GM23338 (cell line): ENCODE results near the gene SFRP2. TPM values are rescaled to one million over a fixed set of nuclear protein-coding genes. Genes with fewer than 3 reads are reported as not detected.

Experiments used
- CREB1 ChIP-seq: fragments of 250-450 bp; sonication (Bioruptor Pico); IDR thresholded peaks from 2 replicates; pipeline ENCODE4 v1.5.0; 2020; ENCODE audit warnings: low read depth, mild to moderate bottlenecking, moderate library complexity
- ETS1 ChIP-seq: IDR thresholded peaks from 2 replicates; pipeline ENCODE4 v1.6.1; 2016; ENCODE audit warnings: antibody characterized with exemption
- EZH2 ChIP-seq: fragments of 200-600 bp; sonication (generic); IDR thresholded peaks from one replicate; pipeline ENCODE4 v1.8.0; 2017; ENCODE audit warnings: antibody characterized with exemption, mild to moderate bottlenecking, low read depth; ENCODE audit not compliant: unreplicated experiment
- REST ChIP-seq: IDR thresholded peaks from one replicate; pipeline ENCODE4 v1.6.1; 2018; ENCODE audit warnings: antibody characterized with exemption; ENCODE audit not compliant: unreplicated experiment
- ZNF114 ChIP-seq: fragments of 250-450 bp; sonication (Bioruptor Pico); IDR thresholded peaks from 2 replicates; pipeline ENCODE4 v1.5.0; 2020; ENCODE audit warnings: mild to moderate bottlenecking, moderate library complexity
- polyA plus RNA-seq: library from polyadenylated mRNA; unstranded; fragments of >200 nt; fragmentation: Nextera tagmentation; extraction: Ambion mirVana; gene quantifications from 2 replicates; pipeline ENCODE4 v1.2.1, GENCODE V29; 2016
- total RNA-seq: library from RNA; depleted of rRNA; stranded (reverse); fragments of >200 nt; shearing (Covaris generic); gene quantifications from 2 replicates; pipeline ENCODE4 v1.2.3, GENCODE V29; 2014
- TF ChIP-seq, protein P1 (sequence below): fragments of 250-450 bp; sonication (Bioruptor Pico); IDR thresholded peaks from 2 replicates; pipeline ENCODE4 v1.5.0; 2020; ENCODE audit warnings: mild to moderate bottlenecking, moderate library complexity

Gene SFRP2
- total and polyA plus RNA-seq, 2 experiments from 2014 or later = 219 to 286 TPM

- TF ChIP-seq, protein P1, sequence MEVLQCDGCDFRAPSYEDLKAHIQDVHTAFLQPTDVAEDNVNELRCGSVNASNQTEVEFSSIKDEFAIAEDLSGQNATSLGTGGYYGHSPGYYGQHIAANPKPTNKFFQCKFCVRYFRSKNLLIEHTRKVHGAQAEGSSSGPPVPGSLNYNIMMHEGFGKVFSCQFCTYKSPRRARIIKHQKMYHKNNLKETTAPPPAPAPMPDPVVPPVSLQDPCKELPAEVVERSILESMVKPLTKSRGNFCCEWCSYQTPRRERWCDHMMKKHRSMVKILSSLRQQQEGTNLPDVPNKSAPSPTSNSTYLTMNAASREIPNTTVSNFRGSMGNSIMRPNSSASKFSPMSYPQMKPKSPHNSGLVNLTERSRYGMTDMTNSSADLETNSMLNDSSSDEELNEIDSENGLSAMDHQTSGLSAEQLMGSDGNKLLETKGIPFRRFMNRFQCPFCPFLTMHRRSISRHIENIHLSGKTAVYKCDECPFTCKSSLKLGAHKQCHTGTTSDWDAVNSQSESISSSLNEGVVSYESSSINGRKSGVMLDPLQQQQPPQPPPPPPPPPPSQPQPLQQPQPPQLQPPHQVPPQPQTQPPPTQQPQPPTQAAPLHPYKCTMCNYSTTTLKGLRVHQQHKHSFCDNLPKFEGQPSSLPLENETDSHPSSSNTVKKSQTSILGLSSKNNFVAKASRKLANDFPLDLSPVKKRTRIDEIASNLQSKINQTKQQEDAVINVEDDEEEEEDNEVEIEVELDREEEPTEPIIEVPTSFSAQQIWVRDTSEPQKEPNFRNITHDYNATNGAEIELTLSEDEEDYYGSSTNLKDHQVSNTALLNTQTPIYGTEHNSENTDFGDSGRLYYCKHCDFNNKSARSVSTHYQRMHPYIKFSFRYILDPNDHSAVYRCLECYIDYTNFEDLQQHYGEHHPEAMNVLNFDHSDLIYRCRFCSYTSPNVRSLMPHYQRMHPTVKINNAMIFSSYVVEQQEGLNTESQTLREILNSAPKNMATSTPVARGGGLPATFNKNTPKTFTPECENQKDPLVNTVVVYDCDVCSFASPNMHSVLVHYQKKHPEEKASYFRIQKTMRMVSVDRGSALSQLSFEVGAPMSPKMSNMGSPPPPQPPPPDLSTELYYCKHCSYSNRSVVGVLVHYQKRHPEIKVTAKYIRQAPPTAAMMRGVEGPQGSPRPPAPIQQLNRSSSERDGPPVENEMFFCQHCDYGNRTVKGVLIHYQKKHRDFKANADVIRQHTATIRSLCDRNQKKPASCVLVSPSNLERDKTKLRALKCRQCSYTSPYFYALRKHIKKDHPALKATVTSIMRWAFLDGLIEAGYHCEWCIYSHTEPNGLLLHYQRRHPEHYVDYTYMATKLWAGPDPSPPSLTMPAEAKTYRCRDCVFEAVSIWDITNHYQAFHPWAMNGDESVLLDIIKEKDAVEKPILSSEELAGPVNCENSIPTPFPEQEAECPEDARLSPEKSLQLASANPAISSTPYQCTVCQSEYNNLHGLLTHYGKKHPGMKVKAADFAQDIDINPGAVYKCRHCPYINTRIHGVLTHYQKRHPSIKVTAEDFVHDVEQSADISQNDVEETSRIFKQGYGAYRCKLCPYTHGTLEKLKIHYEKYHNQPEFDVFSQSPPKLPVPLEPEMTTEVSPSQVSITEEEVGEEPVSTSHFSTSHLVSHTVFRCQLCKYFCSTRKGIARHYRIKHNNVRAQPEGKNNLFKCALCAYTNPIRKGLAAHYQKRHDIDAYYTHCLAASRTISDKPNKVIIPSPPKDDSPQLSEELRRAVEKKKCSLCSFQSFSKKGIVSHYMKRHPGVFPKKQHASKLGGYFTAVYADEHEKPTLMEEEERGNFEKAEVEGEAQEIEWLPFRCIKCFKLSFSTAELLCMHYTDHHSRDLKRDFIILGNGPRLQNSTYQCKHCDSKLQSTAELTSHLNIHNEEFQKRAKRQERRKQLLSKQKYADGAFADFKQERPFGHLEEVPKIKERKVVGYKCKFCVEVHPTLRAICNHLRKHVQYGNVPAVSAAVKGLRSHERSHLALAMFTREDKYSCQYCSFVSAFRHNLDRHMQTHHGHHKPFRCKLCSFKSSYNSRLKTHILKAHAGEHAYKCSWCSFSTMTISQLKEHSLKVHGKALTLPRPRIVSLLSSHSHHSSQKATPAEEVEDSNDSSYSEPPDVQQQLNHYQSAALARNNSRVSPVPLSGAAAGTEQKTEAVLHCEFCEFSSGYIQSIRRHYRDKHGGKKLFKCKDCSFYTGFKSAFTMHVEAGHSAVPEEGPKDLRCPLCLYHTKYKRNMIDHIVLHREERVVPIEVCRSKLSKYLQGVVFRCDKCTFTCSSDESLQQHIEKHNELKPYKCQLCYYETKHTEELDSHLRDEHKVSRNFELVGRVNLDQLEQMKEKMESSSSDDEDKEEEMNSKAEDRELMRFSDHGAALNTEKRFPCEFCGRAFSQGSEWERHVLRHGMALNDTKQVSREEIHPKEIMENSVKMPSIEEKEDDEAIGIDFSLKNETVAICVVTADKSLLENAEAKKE (CRISPR knock-in tag) = no peak
- TF ChIP-seq REST = no peak
- no peak for TF ChIP-seq ETS1
- no peak for TF ChIP-seq CREB1 (CRISPR knock-in tag)
- no peak for TF ChIP-seq ZNF114
- TF ChIP-seq EZH2 = no peak
Observed at GRCh38 chr4:153773236-153773690, 15.6 kb downstream of the SFRP2 start (continued).
